Measurements from ENCODE around the gene THAP6. TPM values are rescaled to one million over a fixed set of nuclear protein-coding genes. Genes with fewer than 3 reads are reported as not detected.

THAP6 gene
- total and polyA plus RNA-seq, 4 donors = 4.4 to 32.8 (median 13.0) TPM

GRCh38 chr4:75564023-75564422 lies 49.8 kb downstream of the THAP6 start:
- Histone ChIP-seq H3K36me3 (ENCODE audit: control insufficient read depth in 4 of 4, insufficient read depth in 4 of 4, low read length in 4 of 4) (no peaks in the 10 kb centered on the region), H3K27ac (ENCODE audit: low read depth in 1 of 2, low read length in 1 of 2) (no peak overlapping the region), H3K27me3 (ENCODE audit: control insufficient read depth in 3 of 3, insufficient read depth in 3 of 3, low read length in 2 of 3) (no peaks in the 10 kb centered on the region), H3K4me1 (ENCODE audit: control insufficient read depth in 5 of 5, insufficient read depth in 5 of 5, low read length in 5 of 5) (no peaks in the 10 kb centered on the region), H3K9me3 (ENCODE audit: control insufficient read depth in 4 of 4, insufficient read depth in 3 of 4, low read length in 3 of 4) (no peaks in the 10 kb centered on the region), H3K9ac (ENCODE audit: insufficient read depth in 1 of 2, low read length in 2 of 2) (no peak overlapping the region), H3K4me3 (no peak overlapping the region)
- WGBS, 2 donors = 80 to 83% methylated on average over 11 of the region's 11 CpGs
- no peak for TF ChIP-seq CTCF (IDR thresholded peaks at IDR 0.05; ENCODE audit: control extremely low read depth, extremely low read depth)
- DNase-seq = no peak
- no peak for ATAC-seq (ENCODE audit: insufficient read depth, low FRiP score)

GRCh38 chr4:75565481-75565880 lies 51.2 kb downstream of the THAP6 start:
- Histone ChIP-seq H3K27ac (ENCODE audit: low read depth in 1 of 2, low read length in 1 of 2) (no peak overlapping the region), H3K4me3 (no peak overlapping the region), H3K9me3 (ENCODE audit: control insufficient read depth in 4 of 4, insufficient read depth in 3 of 4, low read length in 3 of 4) (no peaks in the 10 kb centered on the region), H3K27me3 (ENCODE audit: control insufficient read depth in 3 of 3, insufficient read depth in 3 of 3, low read length in 2 of 3) (no peaks in the 10 kb centered on the region), H3K36me3 (ENCODE audit: control insufficient read depth in 4 of 4, insufficient read depth in 4 of 4, low read length in 4 of 4) (no peaks in the 10 kb centered on the region), H3K9ac (ENCODE audit: insufficient read depth in 1 of 2, low read length in 2 of 2) (no peak overlapping the region), H3K4me1 (ENCODE audit: control insufficient read depth in 5 of 5, insufficient read depth in 5 of 5, low read length in 5 of 5) (no peaks in the 10 kb centered on the region)
- TF ChIP-seq CTCF (IDR thresholded peaks at IDR 0.05; ENCODE audit: control extremely low read depth, extremely low read depth) = no peak
- no peak for ATAC-seq (ENCODE audit: insufficient read depth, low FRiP score)
- no peak for DNase-seq

GRCh38 chr4:75566911-75567310 lies 52.6 kb downstream of the THAP6 start:
- no peak overlapping the region for H3K9ac ChIP-seq (ENCODE audit: insufficient read depth in 1 of 2, low read length in 2 of 2)
- DNase-seq (no peak), ATAC-seq (ENCODE audit: insufficient read depth, low FRiP score) (no peak)
- no peaks in the 10 kb centered on the region for H3K9me3 ChIP-seq (ENCODE audit: control insufficient read depth in 4 of 4, insufficient read depth in 3 of 4, low read length in 3 of 4)
- no peaks in the 10 kb centered on the region for H3K36me3 ChIP-seq (ENCODE audit: control insufficient read depth in 4 of 4, insufficient read depth in 4 of 4, low read length in 4 of 4)
- no peak overlapping the region for H3K27ac ChIP-seq (ENCODE audit: low read depth in 1 of 2, low read length in 1 of 2)
- WGBS, 2 donors = 33 to 46% methylated on average over 1 of the region's 1 CpG
- H3K4me3 ChIP-seq = no peak overlapping the region
- no peak for TF ChIP-seq CTCF (IDR thresholded peaks at IDR 0.05; ENCODE audit: control extremely low read depth, extremely low read depth)
- no peaks in the 10 kb centered on the region for H3K27me3 ChIP-seq (ENCODE audit: control insufficient read depth in 3 of 3, insufficient read depth in 3 of 3, low read length in 2 of 3)
- no peaks in the 10 kb centered on the region for H3K4me1 ChIP-seq (ENCODE audit: control insufficient read depth in 5 of 5, insufficient read depth in 5 of 5, low read length in 5 of 5)

GRCh38 chr4:75567725-75568124 lies 53.5 kb downstream of the THAP6 start:
- Histone ChIP-seq H3K27ac (ENCODE audit: low read depth in 1 of 2, low read length in 1 of 2) (no peak overlapping the region), H3K9me3 (ENCODE audit: control insufficient read depth in 4 of 4, insufficient read depth in 3 of 4, low read length in 3 of 4) (no peaks in the 10 kb centered on the region), H3K4me1 (ENCODE audit: control insufficient read depth in 5 of 5, insufficient read depth in 5 of 5, low read length in 5 of 5) (no peaks in the 10 kb centered on the region), H3K27me3 (ENCODE audit: control insufficient read depth in 3 of 3, insufficient read depth in 3 of 3, low read length in 2 of 3) (no peaks in the 10 kb centered on the region), H3K4me3 (no peak overlapping the region), H3K36me3 (ENCODE audit: control insufficient read depth in 4 of 4, insufficient read depth in 4 of 4, low read length in 4 of 4) (no peaks in the 10 kb centered on the region), H3K9ac (ENCODE audit: insufficient read depth in 1 of 2, low read length in 2 of 2) (no peak overlapping the region)
- DNase-seq (no peak), ATAC-seq (ENCODE audit: insufficient read depth, low FRiP score) (no peak)
- WGBS, 2 donors = 87 to 88% methylated on average over 2 of the region's 2 CpGs
- TF ChIP-seq CTCF (IDR thresholded peaks at IDR 0.05; ENCODE audit: control extremely low read depth, extremely low read depth) = no peak

Data from lung (tissue), 12 donors.